Hepatocyte (in vitro differentiated cells): ENCODE results near the gene PLEKHD1.

Experiments used
- CTCF ChIP-seq: fragments of 200-600 bp; sonication (generic); IDR thresholded peaks from 2 replicates; pipeline ENCODE4 v1.5.1; 2016; ENCODE audit warnings: antibody characterized with exemption, mild to moderate bottlenecking; ENCODE audit not compliant: poor library complexity
- EZH2 ChIP-seq: fragments of 200-600 bp; sonication (generic); IDR thresholded peaks from 2 replicates; pipeline ENCODE4 v1.6.1; 2016; ENCODE audit warnings: antibody characterized with exemption, mild to moderate bottlenecking, borderline replicate concordance

GRCh38 chr14:69537900-69538299 lies 53.4 kb downstream of the PLEKHD1 start:
- TF ChIP-seq CTCF, result no peak
- no peak for TF ChIP-seq EZH2
